Astrocyte (in vitro differentiated cells and primary cell): ENCODE data around the gene TEX14.

Source experiments
- CTCF ChIP-seq: IDR thresholded peaks from 2 replicates; pipeline ENCODE4 v1.5.1; 2011; ENCODE audit warnings: low read depth, mild to moderate bottlenecking, inconsistent platforms, low read length, moderate library complexity; ENCODE audit not compliant: insufficient read depth
- EZH2 ChIP-seq: IDR thresholded peaks from 2 replicates; pipeline ENCODE4 v1.6.1; 2012; ENCODE audit warnings: mild to moderate bottlenecking, low read length, inconsistent platforms; ENCODE audit not compliant: insufficient read depth

- TF ChIP-seq CTCF = no peak
- TF ChIP-seq EZH2 = no peak
Measured at GRCh38 chr17:58640202-58640601, 51.6 kb downstream of the TEX14 start.
